Stimulated activated CD8-positive, alpha-beta memory T cell treated with anti-CD3 and anti-CD28 coated beads, Interleukin-7, amount 100 ng/mL, for 48 hours (primary cell): ENCODE results near the gene CRACDL.

ENCODE experiments used
- DNase-seq, 2 donors: peaks; one replicate each; pipeline ENCODE4 v3.0.0-alpha.2; 2020; ENCODE audit warnings: low read depth in 1 of 2; ENCODE audit errors: extremely low read depth in 1 of 2

Gene CRACDL

DNA sequence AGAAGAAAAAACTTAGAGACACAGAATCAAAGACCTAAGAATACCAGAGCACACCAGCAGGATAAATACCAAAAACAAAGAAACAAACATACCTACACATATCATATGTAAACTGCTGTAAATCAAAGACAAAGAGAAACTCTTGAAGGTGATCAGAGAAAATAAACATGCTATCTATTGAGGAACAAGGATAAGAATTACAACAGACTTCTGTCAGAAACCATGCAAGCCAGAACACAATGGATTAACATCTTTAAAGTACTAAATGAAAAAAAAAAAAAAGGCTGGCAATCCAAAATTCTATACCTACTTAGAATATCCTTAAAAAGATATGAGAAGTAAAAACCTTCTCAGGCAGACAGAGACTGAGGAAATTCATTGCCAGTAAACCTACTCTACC is 153.5 kb downstream of the CRACDL start:
- DNase-seq = no peak

DNA sequence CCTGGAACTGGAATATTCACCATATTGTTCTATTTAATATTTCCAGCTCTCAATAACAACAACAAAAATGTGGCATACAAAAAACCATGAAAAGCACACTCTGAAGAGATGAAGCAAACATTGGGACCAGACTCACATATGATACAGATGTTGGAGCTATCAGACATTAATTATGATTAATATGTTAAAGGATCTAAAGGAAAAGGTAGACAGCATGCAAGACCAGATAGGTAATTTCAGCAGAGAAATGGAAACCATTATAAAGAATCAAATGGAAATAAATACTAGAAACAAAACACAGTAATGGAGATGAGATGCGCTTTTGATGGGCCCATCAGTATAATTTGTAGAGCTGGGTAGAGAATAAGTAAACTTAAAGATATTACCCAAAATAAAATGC is 154.2 kb downstream of the CRACDL start:
- DNase-seq = no peak

DNA sequence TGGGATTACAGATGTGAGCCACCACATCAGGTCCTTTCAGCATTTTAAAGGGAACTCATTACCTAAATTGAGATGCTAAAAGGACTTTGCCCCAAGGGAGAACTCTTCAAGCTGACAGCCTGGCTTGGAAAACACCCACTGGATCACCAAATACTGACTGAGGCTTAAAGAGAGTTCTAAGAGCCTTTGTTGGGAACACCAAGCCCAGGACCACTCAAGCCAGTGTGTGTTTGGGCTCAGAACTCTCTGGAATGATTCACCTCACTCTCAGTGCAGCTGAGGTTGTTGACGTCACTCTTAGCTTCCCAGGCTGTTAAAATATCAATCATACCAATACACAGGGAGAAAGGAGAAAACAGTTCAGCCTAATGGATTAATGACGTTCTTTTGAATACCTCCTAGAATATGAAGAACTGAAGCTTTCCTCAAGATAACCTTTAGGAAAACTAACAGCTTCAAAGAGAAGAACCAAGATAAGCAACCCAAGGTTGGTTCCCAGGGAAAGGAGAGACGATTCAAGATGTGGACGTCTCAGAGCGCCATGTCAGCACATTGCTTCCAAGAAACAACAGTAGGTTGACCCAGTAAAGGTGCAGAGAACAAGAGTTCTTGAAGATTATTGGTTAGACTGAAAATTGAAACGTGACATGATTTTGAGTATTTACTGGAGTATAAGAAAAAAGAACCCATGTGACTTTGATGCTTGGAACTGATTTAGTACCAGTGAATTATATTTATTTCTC is 157.1 kb downstream of the CRACDL start:
- DNase-seq = no peak

GRCh38 chr2:98778151-98778550 is 157.9 kb downstream of the CRACDL start:
- no peak for DNase-seq

GRCh38 chr2:98777710-98778109 is 158.3 kb downstream of the CRACDL start:
- DNase-seq = no peak

GRCh38 chr2:98777076-98777475 is 158.9 kb downstream of the CRACDL start:
- no peak for DNase-seq

DNA sequence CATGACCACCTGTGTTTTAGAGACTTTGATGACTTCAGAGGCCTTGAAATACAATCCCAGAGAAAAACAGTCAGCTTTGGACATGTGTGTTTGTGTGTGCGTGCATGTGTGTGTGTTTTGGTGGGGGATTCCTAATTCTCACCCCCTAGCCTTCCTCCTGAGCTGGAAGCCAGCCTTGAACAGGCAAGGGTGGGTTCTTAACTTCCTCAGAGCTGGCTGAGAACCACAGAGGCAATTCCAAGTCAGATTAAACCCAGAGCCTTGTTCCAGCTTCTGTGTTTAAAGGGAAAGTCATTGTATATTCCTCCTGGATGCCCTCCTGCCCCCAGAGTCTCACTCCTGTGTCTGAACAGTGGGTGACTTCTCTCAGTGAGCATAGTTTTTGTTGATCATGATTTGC is 159.9 kb downstream of the CRACDL start:
- no peak for DNase-seq

DNA sequence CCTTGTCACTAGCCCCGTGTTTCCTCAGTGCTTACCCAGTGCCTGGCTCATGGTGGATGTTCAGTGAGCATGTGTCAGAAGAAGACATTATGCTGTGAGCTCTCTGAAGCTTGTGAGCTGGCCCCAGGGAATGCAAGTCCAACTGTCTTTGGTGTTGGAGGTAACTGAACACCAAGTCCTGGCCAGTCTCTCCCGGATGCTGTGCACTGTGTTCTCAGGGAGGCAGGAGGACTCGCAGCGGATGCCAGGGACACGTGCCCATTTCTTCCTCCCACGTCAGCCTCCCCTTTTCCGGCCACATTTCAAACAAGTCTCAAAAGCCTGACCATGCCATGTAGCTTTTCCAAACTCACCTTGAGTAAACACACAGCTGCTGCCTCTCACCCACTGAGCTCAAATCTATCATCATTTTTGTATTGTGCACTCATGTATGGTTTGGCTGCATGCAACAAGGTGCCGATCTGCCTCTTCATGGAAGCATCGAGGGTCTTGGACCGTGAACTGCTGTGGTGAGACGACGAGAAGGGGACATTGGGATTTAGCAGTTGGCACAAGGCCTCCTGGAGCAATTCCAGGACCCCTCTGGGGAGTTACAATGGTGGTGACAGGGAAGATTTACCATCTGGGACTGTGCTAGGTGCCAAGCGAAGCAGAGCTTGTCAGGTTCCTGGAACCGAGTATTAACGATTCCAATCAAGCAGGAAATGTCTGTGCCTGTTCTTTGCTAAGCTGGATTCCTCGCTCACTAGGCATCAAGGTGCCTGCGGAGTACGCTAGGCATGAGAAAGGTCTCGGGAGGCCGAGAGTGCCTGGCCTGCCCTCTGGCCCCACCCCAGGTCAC is 160.7 kb downstream of the CRACDL start:
- no peak for DNase-seq

DNA sequence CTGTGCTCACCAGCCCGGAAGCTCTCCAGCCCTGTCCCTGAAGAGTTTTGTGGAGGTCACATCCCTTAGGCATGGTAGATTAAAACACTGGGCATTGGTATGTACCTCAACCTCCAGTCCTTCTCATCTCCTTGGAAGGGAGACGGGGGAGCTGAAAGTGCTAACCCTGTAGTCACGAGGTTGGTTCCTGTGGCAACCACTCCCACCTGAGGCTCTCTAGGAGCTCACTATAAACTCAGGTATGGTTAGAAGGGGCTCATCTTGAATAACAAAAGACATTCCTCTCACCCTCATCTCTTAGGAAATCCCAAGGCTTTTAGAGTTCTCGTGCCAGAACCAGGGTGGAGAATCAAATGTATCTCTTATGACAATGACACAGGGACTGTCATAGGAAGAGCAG is 162.1 kb downstream of the CRACDL start:
- DNase-seq = no peak

- no peak for DNase-seq
Observed at GRCh38 chr2:98773169-98773568, 162.9 kb downstream of the CRACDL start.

- DNase-seq = no peak
Observed at GRCh38 chr2:98772536-98772935, 163.5 kb downstream of the CRACDL start.

DNA sequence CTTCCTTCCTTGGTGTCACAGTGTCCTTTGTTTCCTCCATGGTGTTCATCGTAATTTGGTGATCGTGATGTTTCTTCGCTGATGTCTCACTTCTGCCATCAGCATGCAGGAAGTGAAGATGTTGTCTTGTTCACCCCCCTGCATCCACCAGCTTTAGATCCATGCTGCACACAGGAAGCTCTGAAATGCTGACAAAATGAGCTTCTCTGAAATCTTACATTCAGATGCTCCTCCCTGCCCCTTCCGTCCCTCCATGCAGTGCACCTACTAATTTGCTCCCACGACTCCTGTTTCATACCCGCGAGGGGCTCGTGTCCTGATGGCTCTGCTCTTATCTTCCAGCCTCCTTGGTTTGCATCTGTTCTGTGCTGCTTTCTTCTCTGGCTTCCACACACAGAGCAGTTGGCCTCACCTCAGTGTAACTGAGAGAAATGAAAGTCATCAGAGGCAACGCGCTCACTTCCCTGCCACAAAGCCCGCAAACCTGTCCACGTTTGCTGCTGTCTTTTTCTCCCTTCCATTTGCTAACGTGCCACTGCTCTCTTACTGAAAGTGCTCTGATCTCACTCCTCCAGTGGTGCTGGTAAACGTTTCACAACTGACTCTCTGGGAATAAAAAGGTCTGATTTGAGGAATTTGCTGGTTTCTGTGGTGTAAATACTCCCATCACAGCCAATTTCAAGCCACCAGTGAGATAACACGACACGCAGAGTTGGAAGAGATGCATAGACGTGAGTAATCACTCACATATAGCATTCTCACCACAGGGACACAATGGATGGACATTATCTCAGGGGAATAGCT is 164.1 kb downstream of the CRACDL start:
- DNase-seq = no peak

- no peak for DNase-seq
Observed at GRCh38 chr2:98771264-98771663, 164.8 kb downstream of the CRACDL start.

DNA sequence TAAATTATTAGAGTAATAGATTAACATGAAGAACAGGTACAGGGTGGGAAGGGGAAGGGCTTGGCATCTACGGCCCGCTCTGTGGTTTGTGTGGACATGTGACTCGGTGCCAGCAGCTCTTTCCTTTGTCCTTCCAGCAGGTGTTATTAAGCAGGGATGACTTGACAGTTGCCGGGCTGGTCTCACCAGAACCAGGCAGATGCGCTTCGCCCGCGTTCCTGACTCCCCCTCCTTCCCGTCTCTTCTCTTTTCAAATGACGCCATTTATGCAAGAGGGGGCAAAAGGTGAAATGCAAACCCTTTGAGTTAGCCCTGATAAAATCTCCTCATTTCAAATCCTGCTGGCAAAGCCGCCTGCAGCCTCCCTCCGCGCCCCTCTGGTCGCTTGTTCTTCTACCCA is 166.2 kb downstream of the CRACDL start:
- DNase-seq = no peak

- DNase-seq = no peak
Observed at GRCh38 chr2:98769114-98769476, 166.9 kb downstream of the CRACDL start.

DNA sequence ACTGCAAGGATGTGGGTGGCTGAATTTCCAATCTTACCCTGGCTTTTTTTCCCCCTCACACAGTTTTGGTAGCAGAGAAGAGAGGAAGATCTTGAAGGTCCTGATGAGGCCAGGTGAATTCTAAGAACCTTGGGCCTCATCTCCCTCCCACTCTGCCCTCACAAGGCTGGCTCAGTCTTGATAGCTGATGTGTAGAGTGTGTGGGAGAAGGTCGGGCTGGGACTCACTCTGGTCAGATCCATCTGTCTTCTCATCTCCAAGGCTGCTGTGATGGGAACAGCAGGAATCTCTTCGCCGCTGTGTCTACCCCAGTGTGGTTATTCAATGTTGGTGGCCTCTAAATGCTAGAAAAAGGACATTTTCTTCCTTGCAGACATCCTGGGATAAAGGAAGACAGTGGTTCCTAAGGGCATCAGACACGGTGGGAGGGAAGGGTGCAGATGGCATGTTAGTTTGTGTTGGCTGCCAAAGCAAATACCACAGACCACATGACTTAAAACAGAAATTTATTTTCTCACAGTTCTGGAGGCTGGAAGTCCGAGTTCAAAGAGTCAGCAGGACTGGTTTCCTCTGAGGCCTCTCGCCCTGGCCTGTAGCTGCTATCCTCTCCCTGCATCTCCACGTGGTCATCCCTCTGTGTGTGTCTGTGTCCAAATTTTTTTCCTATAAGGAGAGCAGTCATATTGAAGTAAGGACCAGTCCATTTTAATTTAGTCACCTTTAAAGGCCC is 167.5 kb downstream of the CRACDL start:
- no peak for DNase-seq

DNA sequence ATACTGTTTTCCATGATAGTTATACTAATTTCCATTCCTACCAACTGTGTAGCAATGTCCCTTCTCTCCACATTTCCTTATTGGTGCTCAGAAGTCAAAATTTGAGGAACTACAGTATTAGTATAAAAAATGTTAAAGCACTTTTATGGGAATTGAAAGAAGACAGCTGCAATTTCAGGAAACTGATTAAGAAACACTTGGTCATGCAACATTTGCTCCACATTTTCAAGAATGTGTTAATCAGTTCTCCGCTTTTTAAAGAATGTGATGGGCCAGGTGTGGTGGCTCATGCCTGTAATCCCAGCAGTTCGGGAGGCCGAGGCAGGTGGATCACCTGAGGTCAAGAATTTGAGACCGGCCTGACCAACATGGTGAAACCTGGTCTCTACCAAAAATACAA is 171.5 kb downstream of the CRACDL start:
- no peak for DNase-seq

DNA sequence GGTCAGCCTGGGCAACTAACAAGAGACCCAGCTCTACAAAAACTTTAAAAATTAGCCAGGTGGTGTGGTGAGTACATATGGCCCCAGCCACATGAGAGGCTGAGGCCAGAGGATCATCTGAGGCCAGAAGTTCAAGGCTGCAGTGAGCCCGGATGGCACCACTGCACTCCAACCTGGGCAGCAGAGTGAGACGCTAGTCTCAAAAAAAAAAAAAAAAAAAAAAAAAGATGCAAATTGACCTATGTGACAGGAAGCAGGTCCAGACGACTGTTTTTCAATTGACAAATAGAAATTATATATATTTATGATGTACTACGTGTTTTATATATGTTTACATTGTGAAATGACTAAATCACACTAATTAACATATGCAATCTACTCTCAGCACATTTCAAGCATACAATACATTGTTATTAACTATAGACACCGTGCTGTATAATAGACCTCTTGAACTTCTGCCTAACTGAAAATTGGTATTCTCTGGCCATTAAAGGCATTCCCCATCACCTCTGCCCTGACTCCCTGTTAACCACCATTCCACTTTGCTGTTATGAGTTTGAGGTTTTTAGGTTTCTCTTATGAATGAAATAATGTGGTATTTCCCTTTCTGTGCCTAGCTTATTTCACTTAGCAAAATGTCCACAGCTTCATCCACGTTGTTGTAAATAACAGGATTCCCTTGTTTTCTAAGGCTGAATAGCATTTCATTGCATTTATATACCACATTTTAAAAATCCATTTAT is 172.6 kb downstream of the CRACDL start:
- no peak for DNase-seq

- no peak for DNase-seq
Observed at GRCh38 chr2:98761909-98762308, 174.1 kb downstream of the CRACDL start.

- DNase-seq = peak in 1 of 2 donors; percentile 53
Observed at GRCh38 chr2:98761267-98761781, 174.7 kb downstream of the CRACDL start.
